ENCODE data around the gene CUBN.

- TF ChIP-seq SUZ12 (IDR thresholded peaks at IDR 0.05; ENCODE audit: extremely low read depth, insufficient read depth, insufficient read length) (no peak), YY1 (IDR thresholded peaks at IDR 0.05; ENCODE audit: insufficient read depth, insufficient read length) (no peak)
Measured at GRCh38 chr10:16950656-16951601, 178.7 kb downstream of the CUBN start.

Data from NT2/D1 (cell line).